ENCODE results near the gene CERK. TPM values are rescaled to one million over a fixed set of nuclear protein-coding genes. Genes with fewer than 3 reads are reported as not detected.

The CERK gene
- total RNA-seq, 5 donors from 2014 or later (not counting 1 experiment from before 2014, with no cell fraction given), result 77.4 to 155 (median 125) TPM

GRCh38 chr22:46763051-46763705 lies 25.1 kb upstream of the CERK start:
- peaks cover 66 to 74% (median 66%) of the 10 kb centered on the region in 3 donors for H3K4me1 Mint-ChIP-seq
- ChIA-PET CTCF (interaction anchor here in 1 of 2 donors (0.6 to 2.5 kb wide), 8 partner anchors 11 to 728 kb away, joined by 3 to 9 read pairs (median 6); no protein-coding TSS in a partner anchor), POLR2A (interaction anchor here (0.6 to 2.6 kb wide), 7 partner anchors 14 to 464 kb away, joined by 3 to 9 read pairs (median 5); no protein-coding TSS in a partner anchor)
- 12% methylated on average over 6 of the region's 13 CpGs for WGBS (ENCODE audit: insufficient coverage)
- no peaks in the 10 kb centered on the region for H3K9me3 ChIP-seq
- DNase-seq (peak in 19 of 35 experiments; percentile 4 to 65 (median 35)), ATAC-seq (replicated peaks in 1 of 4) (peak; percentile 20 to 48 (median 32))
- peaks cover 8 to 61% of the 10 kb centered on the region in 2 experiments for H3K4me1 ChIP-seq (ENCODE audit: control insufficient read depth in 1 of 2, extremely low read depth in 1 of 2, insufficient read depth in 2 of 2, low read length in 2 of 2)
- peak overlapping the region; percentile 68 to 91 for H3K4me3 ChIP-seq (ENCODE audit: control insufficient read depth in 1 of 2, extremely low read depth in 1 of 2, low read length in 1 of 2)
- H3K27ac ChIP-seq (ENCODE audit: low read length), result peak overlapping the region; percentile 94
- no peaks in the 10 kb centered on the region for H3K27me3 Mint-ChIP-seq
- peak overlapping the region; percentile 99 to 100 for H3K27ac Mint-ChIP-seq
- H3K36me3 Mint-ChIP-seq, result peaks cover 12% of the 10 kb centered on the region
- no peaks in the 10 kb centered on the region for H3K27me3 ChIP-seq (replicated peaks in 1 of 2; ENCODE audit: control insufficient read depth in 2 of 2, extremely low read depth in 1 of 2, insufficient read depth in 2 of 2, low read length in 1 of 2)
- H3K36me3 ChIP-seq (ENCODE audit: control insufficient read depth in 2 of 2, extremely low read depth in 1 of 2, insufficient read depth in 1 of 2, low read length in 1 of 2), result peaks cover 2 to 13% of the 10 kb centered on the region in 2 donors
- no peaks in the 10 kb centered on the region for H3K9me3 Mint-ChIP-seq
- H3K4me3 Mint-ChIP-seq, result peak overlapping the region; percentile 99

- CTCF ChIA-PET, result interaction anchor here in 1 of 2 donors (0.6 to 2.5 kb wide), 9 partner anchors 12 to 727 kb away, joined by 3 to 9 read pairs (median 5); no protein-coding TSS in a partner anchor
- H3K27me3 Mint-ChIP-seq, result no peaks in the 10 kb centered on the region
- H3K36me3 Mint-ChIP-seq, result peaks cover 7% of the 10 kb centered on the region
- H3K9me3 Mint-ChIP-seq, result no peaks in the 10 kb centered on the region
- Histone ChIP-seq H3K27me3 (replicated peaks in 1 of 2; ENCODE audit: control insufficient read depth in 2 of 2, extremely low read depth in 1 of 2, insufficient read depth in 2 of 2, low read length in 1 of 2) (no peaks in the 10 kb centered on the region), H3K36me3 (ENCODE audit: control insufficient read depth in 2 of 2, extremely low read depth in 1 of 2, insufficient read depth in 1 of 2, low read length in 1 of 2) (peaks cover 0 to 10% of the 10 kb centered on the region in 2 donors), H3K4me1 (ENCODE audit: control insufficient read depth in 1 of 2, extremely low read depth in 1 of 2, insufficient read depth in 2 of 2, low read length in 2 of 2) (peaks cover 8 to 56% of the 10 kb centered on the region in 2 experiments), H3K9me3 (no peaks in the 10 kb centered on the region), H3K4me3 (ENCODE audit: control insufficient read depth in 1 of 2, extremely low read depth in 1 of 2, low read length in 1 of 2) (peak within 1 kb of the TSS; percentile 68 to 91), H3K27ac (ENCODE audit: low read length) (peak within 1 kb of the TSS; percentile 94)
- ATAC-seq (replicated peaks in 1 of 4), result peak; percentile 91 to 95 (median 94)
- peaks cover 59 to 70% (median 60%) of the 10 kb centered on the region in 3 donors for H3K4me1 Mint-ChIP-seq
- peak within 1 kb of the TSS; percentile 99 to 100 for H3K27ac Mint-ChIP-seq
- POLR2A ChIA-PET, result interaction anchor here (0.6 to 2.6 kb wide), 6 partner anchors 13 to 39 kb away, joined by 3 to 9 read pairs (median 5); no protein-coding TSS in a partner anchor
- WGBS (ENCODE audit: insufficient coverage), result under 1% methylated on average over 66 of the region's 66 CpGs
- peak; percentile 88 to 96 (median 94) for DNase-seq
- H3K4me3 Mint-ChIP-seq, result peak within 1 kb of the TSS; percentile 99
These were observed 24.4 kb upstream of the CERK start, which contains the start of gene TBC1D22A for GRCh38 chr22:46762238-46763050. Gene TBC1D22A (plus strand): TSS chr22:46762650. CDS start chr22:46762787, 137 bp downstream.

- Mint-ChIP-seq H3K36me3 (peaks cover 5% of the 10 kb centered on the region), H3K4me1 (peaks cover 51 to 68% (median 54%) of the 10 kb centered on the region in 3 donors), H3K9me3 (peaks cover under 1% of the 10 kb centered on the region in 3 donors), H3K27ac (peak overlapping the region; percentile 99 to 100), H3K4me3 (peak overlapping the region; percentile 99), H3K27me3 (no peaks in the 10 kb centered on the region)
- peak overlapping the region; percentile 94 for H3K27ac ChIP-seq (ENCODE audit: low read length)
- H3K36me3 ChIP-seq (ENCODE audit: control insufficient read depth in 2 of 2, extremely low read depth in 1 of 2, insufficient read depth in 1 of 2, low read length in 1 of 2), result peaks cover 0 to 6% of the 10 kb centered on the region in 2 donors
- DNase-seq (no peak), ATAC-seq (replicated peaks in 1 of 4) (peak in 1 of 4 experiments; percentile 2)
- peaks cover 8 to 52% of the 10 kb centered on the region in 2 experiments for H3K4me1 ChIP-seq (ENCODE audit: control insufficient read depth in 1 of 2, extremely low read depth in 1 of 2, insufficient read depth in 2 of 2, low read length in 2 of 2)
- ChIA-PET CTCF (interaction anchor here in 1 of 2 donors (0.7 to 2.5 kb wide), 4 partner anchors 12 to 37 kb away, joined by 3 to 9 read pairs (median 6); no protein-coding TSS in a partner anchor), POLR2A (interaction anchor here (1.0 to 2.6 kb wide), 6 partner anchors 13 to 39 kb away, joined by 4 to 9 read pairs (median 5); no protein-coding TSS in a partner anchor)
- no peaks in the 10 kb centered on the region for H3K9me3 ChIP-seq
- H3K27me3 ChIP-seq (replicated peaks in 1 of 2; ENCODE audit: control insufficient read depth in 2 of 2, extremely low read depth in 1 of 2, insufficient read depth in 2 of 2, low read length in 1 of 2), result no peaks in the 10 kb centered on the region
- H3K4me3 ChIP-seq (ENCODE audit: control insufficient read depth in 1 of 2, extremely low read depth in 1 of 2, low read length in 1 of 2), result peak overlapping the region; percentile 68 to 91
- WGBS (ENCODE audit: insufficient coverage), result 2% methylated on average over 13 of the region's 17 CpGs
These were observed 23.6 kb upstream of the CERK start for GRCh38 chr22:46761539-46762237.

- Histone ChIP-seq H3K9me3 (no peaks in the 10 kb centered on the region), H3K4me1 (ENCODE audit: control insufficient read depth in 1 of 2, extremely low read depth in 1 of 2, insufficient read depth in 2 of 2, low read length in 2 of 2) (peaks cover 8 to 47% of the 10 kb centered on the region in 2 experiments), H3K27ac (ENCODE audit: low read length) (no peak overlapping the region), H3K27me3 (replicated peaks in 1 of 2; ENCODE audit: control insufficient read depth in 2 of 2, extremely low read depth in 1 of 2, insufficient read depth in 2 of 2, low read length in 1 of 2) (no peaks in the 10 kb centered on the region), H3K36me3 (ENCODE audit: control insufficient read depth in 2 of 2, extremely low read depth in 1 of 2, insufficient read depth in 1 of 2, low read length in 1 of 2) (peaks cover 0 to 2% of the 10 kb centered on the region in 2 donors), H3K4me3 (ENCODE audit: control insufficient read depth in 1 of 2, extremely low read depth in 1 of 2, low read length in 1 of 2) (no peak overlapping the region)
- peaks cover 7% of the 10 kb centered on the region for H3K36me3 Mint-ChIP-seq
- peaks cover 55 to 66% (median 57%) of the 10 kb centered on the region in 3 donors for H3K4me1 Mint-ChIP-seq
- POLR2A ChIA-PET, result interaction anchor here in 1 of 2 donors (1.3 to 2.6 kb wide), 2 partner anchors 12 to 30 kb away, joined by 4 to 9 read pairs; no protein-coding TSS in a partner anchor
- H3K27me3 Mint-ChIP-seq, result no peaks in the 10 kb centered on the region
- no peak for DNase-seq
- peak overlapping the region; percentile 84 to 87 for H3K27ac Mint-ChIP-seq
- ATAC-seq (replicated peaks in 1 of 4), result no peak
- peak overlapping the region; percentile 99 for H3K4me3 Mint-ChIP-seq
- CTCF ChIA-PET, result interaction anchor here in 1 of 2 donors (0.7 to 2.5 kb wide), 4 partner anchors 12 to 42 kb away, joined by 3 to 9 read pairs (median 5); no protein-coding TSS in a partner anchor
- 85% methylated on average over 4 of the region's 6 CpGs for WGBS (ENCODE audit: insufficient coverage)
- peaks cover 4 to 6% (median 4%) of the 10 kb centered on the region in 3 donors for H3K9me3 Mint-ChIP-seq
These were observed 23.0 kb upstream of the CERK start for GRCh38 chr22:46761017-46761416.

- peaks cover 4 to 6% (median 4%) of the 10 kb centered on the region in 3 donors for H3K9me3 Mint-ChIP-seq
- WGBS (ENCODE audit: insufficient coverage), result 71% methylated on average over 4 of the region's 6 CpGs
- no peaks in the 10 kb centered on the region for H3K36me3 ChIP-seq (ENCODE audit: control insufficient read depth in 2 of 2, extremely low read depth in 1 of 2, insufficient read depth in 1 of 2, low read length in 1 of 2)
- no peaks in the 10 kb centered on the region for H3K27me3 ChIP-seq (replicated peaks in 1 of 2; ENCODE audit: control insufficient read depth in 2 of 2, extremely low read depth in 1 of 2, insufficient read depth in 2 of 2, low read length in 1 of 2)
- peaks cover 36 to 60% (median 47%) of the 10 kb centered on the region in 3 donors for H3K4me1 Mint-ChIP-seq
- DNase-seq, result peak in 16 of 35 experiments; percentile 25 to 73 (median 39)
- no peak for ATAC-seq (replicated peaks in 1 of 4)
- H3K4me3 Mint-ChIP-seq, result no peak overlapping the region
- peaks cover 3% of the 10 kb centered on the region for H3K36me3 Mint-ChIP-seq
- no peaks in the 10 kb centered on the region for H3K27me3 Mint-ChIP-seq
- no peaks in the 10 kb centered on the region for H3K9me3 ChIP-seq
- H3K4me1 ChIP-seq (ENCODE audit: control insufficient read depth in 1 of 2, extremely low read depth in 1 of 2, insufficient read depth in 2 of 2, low read length in 2 of 2), result peaks cover 8 to 37% of the 10 kb centered on the region in 2 experiments
- H3K27ac ChIP-seq (ENCODE audit: low read length), result no peak overlapping the region
- H3K4me3 ChIP-seq (ENCODE audit: control insufficient read depth in 1 of 2, extremely low read depth in 1 of 2, low read length in 1 of 2), result no peak overlapping the region
- POLR2A ChIA-PET, result no interaction called here
- CTCF ChIA-PET, result interaction anchor here in 1 of 2 donors (0.6 to 2.3 kb wide), 7 partner anchors 10 to 604 kb away, joined by 3 to 18 read pairs (median 6); no protein-coding TSS in a partner anchor
- peak overlapping the region; percentile 24 to 63 for H3K27ac Mint-ChIP-seq
These were observed 20.8 kb upstream of the CERK start for GRCh38 chr22:46758867-46759290.
